ENCODE data around the gene SNX25. TPM values are rescaled to one million over a fixed set of nuclear protein-coding genes. Genes with fewer than 3 reads are reported as not detected.

The SNX25 gene
- total RNA-seq, 4 donors from 2014 or later: 19.9 to 23.8 (median 21.5) TPM

DNA sequence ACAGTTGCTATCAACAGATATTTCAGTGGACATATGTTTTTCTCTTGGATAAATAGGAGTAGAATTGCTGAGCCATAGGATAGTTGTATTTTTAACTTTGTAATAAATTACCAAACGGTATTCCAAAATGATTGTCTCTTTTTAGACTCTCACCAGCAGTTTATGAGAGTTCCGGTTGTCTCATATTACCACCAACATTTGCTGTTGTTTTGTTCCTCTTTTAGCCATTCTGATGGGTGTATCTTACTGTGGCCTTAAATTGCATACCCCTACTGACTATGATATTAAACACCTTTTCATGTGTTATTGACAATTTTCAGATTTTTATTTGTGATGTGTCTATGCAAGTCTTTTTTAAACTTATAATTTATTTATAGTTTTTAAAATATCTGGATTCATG, 39.7 kb downstream of the SNX25 start:
- Histone ChIP-seq H3K27ac (replicated peaks in 1 of 4) (no peak overlapping the region), H3K36me3 (peaks cover 0 to 5% (median 2%) of the 10 kb centered on the region in 4 donors), H3K4me1 (peaks cover 6 to 24% (median 19%) of the 10 kb centered on the region in 4 donors), H3K9me3 (no peaks in the 10 kb centered on the region), H3K4me3 (no peak overlapping the region), H3K27me3 (no peaks in the 10 kb centered on the region)
- no peak for DNase-seq (ENCODE audit: extremely low spot score)
- WGBS: 60% methylated on average over 2 of the region's 2 CpGs
- TF ChIP-seq POLR2A (IDR thresholded peaks at IDR 0.05; ENCODE audit: low read depth) (no peak), EP300 (IDR thresholded peaks at IDR 0.05) (no peak), POLR2AphosphoS5 (IDR thresholded peaks at IDR 0.05) (no peak)
- TF ChIP-seq, protein P1, sequence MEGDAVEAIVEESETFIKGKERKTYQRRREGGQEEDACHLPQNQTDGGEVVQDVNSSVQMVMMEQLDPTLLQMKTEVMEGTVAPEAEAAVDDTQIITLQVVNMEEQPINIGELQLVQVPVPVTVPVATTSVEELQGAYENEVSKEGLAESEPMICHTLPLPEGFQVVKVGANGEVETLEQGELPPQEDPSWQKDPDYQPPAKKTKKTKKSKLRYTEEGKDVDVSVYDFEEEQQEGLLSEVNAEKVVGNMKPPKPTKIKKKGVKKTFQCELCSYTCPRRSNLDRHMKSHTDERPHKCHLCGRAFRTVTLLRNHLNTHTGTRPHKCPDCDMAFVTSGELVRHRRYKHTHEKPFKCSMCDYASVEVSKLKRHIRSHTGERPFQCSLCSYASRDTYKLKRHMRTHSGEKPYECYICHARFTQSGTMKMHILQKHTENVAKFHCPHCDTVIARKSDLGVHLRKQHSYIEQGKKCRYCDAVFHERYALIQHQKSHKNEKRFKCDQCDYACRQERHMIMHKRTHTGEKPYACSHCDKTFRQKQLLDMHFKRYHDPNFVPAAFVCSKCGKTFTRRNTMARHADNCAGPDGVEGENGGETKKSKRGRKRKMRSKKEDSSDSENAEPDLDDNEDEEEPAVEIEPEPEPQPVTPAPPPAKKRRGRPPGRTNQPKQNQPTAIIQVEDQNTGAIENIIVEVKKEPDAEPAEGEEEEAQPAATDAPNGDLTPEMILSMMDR (IDR thresholded peaks at IDR 0.05): no peak
- intact Hi-C loops (cut with DNase I): no loop called here

DNA sequence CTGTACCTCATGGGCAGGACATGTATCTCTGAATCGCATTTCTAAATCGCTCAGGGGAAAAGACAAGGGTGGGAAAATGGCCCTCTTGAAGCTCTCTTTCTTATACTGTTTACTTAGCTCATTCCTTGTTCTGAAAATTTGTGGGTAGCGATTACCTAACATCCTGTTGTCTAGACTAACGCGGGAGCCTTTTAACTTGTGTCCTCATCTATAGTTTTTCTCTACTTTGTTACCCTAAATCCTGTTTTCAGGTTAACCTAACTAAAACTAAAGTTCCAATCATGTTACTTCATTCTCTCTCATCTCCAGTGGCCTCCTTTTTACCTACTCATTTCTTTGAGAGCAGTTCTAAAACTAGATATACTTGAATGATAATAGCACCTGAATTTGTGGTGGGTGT, 45.0 kb downstream of the SNX25 start:
- H3K4me1 ChIP-seq: peaks cover 11 to 22% (median 16%) of the 10 kb centered on the region in 4 donors
- H3K27me3 ChIP-seq: no peaks in the 10 kb centered on the region
- DNase-seq (ENCODE audit: extremely low spot score): no peak
- TF ChIP-seq POLR2AphosphoS5 (IDR thresholded peaks at IDR 0.05) (no peak), POLR2A (IDR thresholded peaks at IDR 0.05; ENCODE audit: low read depth) (no peak), EP300 (IDR thresholded peaks at IDR 0.05) (no peak)
- no peaks in the 10 kb centered on the region for H3K36me3 ChIP-seq
- no peak overlapping the region for H3K4me3 ChIP-seq
- intact Hi-C loops (cut with DNase I): no loop called here
- H3K27ac ChIP-seq (replicated peaks in 1 of 4): no peak overlapping the region
- no peaks in the 10 kb centered on the region for H3K9me3 ChIP-seq
- WGBS: 87% methylated on average over 5 of the region's 5 CpGs

DNA sequence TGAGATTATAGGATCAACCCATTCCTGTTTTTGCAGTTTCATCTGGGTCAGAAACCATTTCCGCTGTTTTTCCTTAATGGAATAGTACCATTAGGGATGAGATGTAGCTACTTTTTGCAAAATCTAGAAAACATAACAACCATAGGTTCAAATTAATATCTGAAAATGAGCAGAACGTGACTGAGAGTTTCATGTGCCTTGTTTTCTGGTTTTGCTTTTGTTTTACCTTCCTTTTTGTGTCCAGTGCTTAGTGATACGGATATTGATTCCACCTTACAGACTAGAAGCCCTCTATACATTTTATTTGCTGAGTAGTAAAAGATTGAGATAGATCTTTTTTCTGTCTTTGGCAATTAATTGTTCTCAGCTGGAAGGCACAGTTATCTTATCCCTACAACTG, 46.5 kb downstream of the SNX25 start:
- TF ChIP-seq, protein P1 (IDR thresholded peaks at IDR 0.05): no peak
- TF ChIP-seq POLR2AphosphoS5 (IDR thresholded peaks at IDR 0.05): no peak
- TF ChIP-seq EP300 (IDR thresholded peaks at IDR 0.05): no peak
- TF ChIP-seq POLR2A (IDR thresholded peaks at IDR 0.05; ENCODE audit: low read depth): no peak
- H3K36me3 ChIP-seq: no peaks in the 10 kb centered on the region
- WGBS: 74% methylated on average over 3 of the region's 3 CpGs
- no peak for DNase-seq (ENCODE audit: extremely low spot score)
- H3K9me3 ChIP-seq: no peaks in the 10 kb centered on the region
- no peaks in the 10 kb centered on the region for H3K27me3 ChIP-seq
- H3K4me3 ChIP-seq: no peak overlapping the region
- H3K27ac ChIP-seq (replicated peaks in 1 of 4): no peak overlapping the region
- peaks cover 11 to 22% (median 16%) of the 10 kb centered on the region in 4 donors for H3K4me1 ChIP-seq
- intact Hi-C loops (cut with DNase I): no loop called here

DNA sequence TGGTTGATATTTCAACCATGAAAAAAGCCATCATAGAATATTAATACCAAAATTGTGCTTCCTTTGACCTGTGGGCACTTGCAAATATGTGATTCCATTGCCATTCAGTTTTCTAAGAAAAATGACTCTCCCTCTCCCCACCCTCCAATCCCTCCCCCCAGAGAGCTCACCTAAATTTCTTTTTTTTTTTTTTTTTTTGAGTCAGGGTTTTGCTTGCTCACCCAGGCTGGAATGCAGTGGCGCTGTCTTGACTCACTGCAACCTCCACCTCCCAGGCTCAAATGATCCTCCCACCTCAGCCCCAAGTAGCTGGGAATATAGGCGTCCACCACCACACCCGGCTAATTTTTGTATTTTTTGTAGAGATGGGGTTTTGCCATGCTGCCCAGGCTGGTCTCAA, 47.0 kb downstream of the SNX25 start:
- intact Hi-C loops (cut with DNase I): no loop called here
- H3K9me3 ChIP-seq: no peaks in the 10 kb centered on the region
- H3K4me3 ChIP-seq: no peak overlapping the region
- H3K27me3 ChIP-seq: no peaks in the 10 kb centered on the region
- peaks cover 11 to 19% (median 13%) of the 10 kb centered on the region in 4 donors for H3K4me1 ChIP-seq
- TF ChIP-seq, protein P1 (IDR thresholded peaks at IDR 0.05): no peak
- no peak for TF ChIP-seq EP300 (IDR thresholded peaks at IDR 0.05)
- no peak for TF ChIP-seq POLR2A (IDR thresholded peaks at IDR 0.05; ENCODE audit: low read depth)
- TF ChIP-seq POLR2AphosphoS5 (IDR thresholded peaks at IDR 0.05): no peak
- no peaks in the 10 kb centered on the region for H3K36me3 ChIP-seq
- DNase-seq (ENCODE audit: extremely low spot score): no peak
- no peak overlapping the region for H3K27ac ChIP-seq (replicated peaks in 1 of 4)
- WGBS: 95% methylated on average over 3 of the region's 3 CpGs

DNA sequence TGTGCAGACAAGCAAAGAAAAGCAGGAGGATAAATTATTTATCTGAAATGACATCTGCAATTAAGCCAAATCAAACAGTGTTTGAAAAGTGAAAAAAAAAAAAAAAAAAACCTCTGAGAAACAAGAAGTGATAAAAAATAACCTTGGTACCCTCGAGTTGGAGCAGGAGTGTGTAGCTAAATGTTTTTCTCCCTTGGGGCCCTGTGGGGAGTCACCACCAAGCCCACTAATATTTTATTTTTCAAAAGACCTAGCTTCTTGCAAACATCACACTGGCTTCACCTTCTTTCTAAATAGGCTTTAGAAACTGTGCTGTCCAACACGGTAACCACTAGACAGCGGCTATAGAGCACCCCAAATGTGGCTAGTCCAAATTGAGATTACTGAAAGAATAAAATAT, 47.7 kb downstream of the SNX25 start:
- no peak for DNase-seq (ENCODE audit: extremely low spot score)
- 95% methylated on average over 3 of the region's 3 CpGs for WGBS
- no peaks in the 10 kb centered on the region for H3K27me3 ChIP-seq
- TF ChIP-seq, protein P1 (IDR thresholded peaks at IDR 0.05): no peak
- no peak for TF ChIP-seq POLR2A (IDR thresholded peaks at IDR 0.05; ENCODE audit: low read depth)
- TF ChIP-seq POLR2AphosphoS5 (IDR thresholded peaks at IDR 0.05): no peak
- TF ChIP-seq EP300 (IDR thresholded peaks at IDR 0.05): no peak
- intact Hi-C loops (cut with DNase I): no loop called here
- no peaks in the 10 kb centered on the region for H3K36me3 ChIP-seq
- H3K9me3 ChIP-seq: no peaks in the 10 kb centered on the region
- H3K4me3 ChIP-seq: no peak overlapping the region
- no peak overlapping the region for H3K27ac ChIP-seq (replicated peaks in 1 of 4)
- peaks cover 5 to 13% (median 7%) of the 10 kb centered on the region in 4 donors for H3K4me1 ChIP-seq

Data from esophagus muscularis mucosa (tissue), 4 donors.